Amniotic epithelial cell (primary cell): ENCODE data around the gene CLDN15.
A peak's percentile ranks its signal among the peaks of the same experiment; 100 is the strongest.
"Not testable (repeated sequence)": the region's sequence is repeated elsewhere in the genome, so short reads cannot be mapped to it uniquely, and the experiment has no call there.

ENCODE experiments used
- DNase-seq: peaks from one replicate; pipeline ENCODE4 v3.0.0-alpha.2; 2010; ENCODE audit warnings: low read depth

Gene CLDN15

GRCh38 chr7:101222275-101222830 is 15.2 kb downstream of the CLDN15 start:
- DNase-seq, result no peak

GRCh38 chr7:101220295-101220694 is 17.3 kb downstream of the CLDN15 start:
- no peak for DNase-seq

GRCh38 chr7:101218236-101219125 is 19.1 kb downstream of the CLDN15 start:
- DNase-seq, result no peak

DNA sequence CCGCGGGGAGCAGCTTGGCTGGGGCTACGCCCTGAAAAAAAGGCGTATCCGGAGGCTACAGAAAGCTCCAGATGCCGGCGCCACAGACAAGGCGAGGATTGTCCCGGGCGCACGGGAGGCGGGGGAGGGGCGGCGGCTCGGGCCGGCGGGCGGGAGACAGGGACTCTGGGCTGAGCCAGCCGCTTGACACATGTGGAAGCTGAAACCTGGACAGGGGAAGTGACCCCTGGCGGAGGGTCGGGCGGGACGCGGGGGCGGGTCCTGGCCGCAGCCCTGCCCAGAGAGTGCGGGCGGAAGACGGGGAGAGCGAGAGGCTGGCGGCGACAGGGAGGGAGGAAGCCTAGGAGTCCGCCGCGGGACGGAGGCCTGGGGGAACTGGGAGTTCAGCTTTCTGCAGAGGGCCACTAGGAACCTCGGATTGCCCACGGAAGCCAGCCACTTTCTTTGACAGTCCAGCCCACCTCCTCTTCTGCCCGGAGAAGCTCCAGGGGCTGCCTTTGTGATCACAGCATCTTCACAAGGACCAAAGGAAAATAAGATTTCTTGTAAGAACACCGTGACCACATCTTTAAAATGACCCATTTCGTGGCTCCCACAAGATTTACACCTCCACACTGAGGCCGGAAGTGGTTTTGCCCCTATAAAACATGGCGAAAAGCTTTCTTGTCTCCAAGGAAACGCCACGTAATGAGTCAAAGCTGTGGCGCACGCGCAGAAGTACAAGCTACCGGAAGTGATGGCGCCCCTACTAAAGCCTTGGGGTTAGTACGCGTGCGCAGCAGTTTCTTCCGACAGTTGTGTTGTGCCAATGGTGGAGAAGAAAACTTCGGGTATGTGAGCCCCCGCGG is 20.0 kb downstream of the CLDN15 start, which contains the start of the genes PLOD3 and ZNHIT1:
Gene PLOD3, minus strand, starts transcription at position 194 of the 848 bp plus-strand sequence. CDS start 307 bp downstream, outside the sequence.
Gene ZNHIT1, plus strand, starts transcription at position 778 of the 848 bp plus-strand sequence. Its CDS starts 31 bp downstream, at position 809.
- peak; percentile 94 for DNase-seq

DNA sequence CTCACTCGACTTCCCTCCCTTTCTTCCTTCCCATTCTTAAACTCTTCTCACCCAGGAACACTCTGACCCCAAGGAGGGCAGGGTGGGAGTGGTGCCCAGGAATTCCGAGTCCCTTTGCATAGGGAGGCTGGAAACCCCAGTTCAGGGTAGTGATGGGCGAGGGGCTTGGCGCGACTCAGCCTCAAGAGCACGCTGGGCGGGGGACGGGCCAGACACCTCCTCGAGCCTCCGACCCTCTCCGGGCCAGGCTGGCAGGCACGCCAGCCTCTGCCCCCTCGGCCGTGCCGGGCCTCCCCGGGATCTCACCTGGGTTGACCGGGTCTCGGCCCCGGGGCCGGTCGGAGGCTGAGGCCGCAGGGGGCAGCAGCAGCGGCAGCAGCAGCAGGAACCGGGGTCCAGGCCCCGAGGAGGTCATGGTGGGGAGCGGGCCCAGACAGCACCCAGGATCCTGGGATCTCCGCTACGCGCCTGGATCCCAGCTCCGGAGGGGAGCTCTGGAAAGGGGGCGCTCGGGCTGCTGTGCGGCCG is 20.7 kb downstream of the CLDN15 start:
- no peak for DNase-seq

GRCh38 chr7:101216001-101216859 is 21.4 kb downstream of the CLDN15 start:
- DNase-seq, result no peak

DNA sequence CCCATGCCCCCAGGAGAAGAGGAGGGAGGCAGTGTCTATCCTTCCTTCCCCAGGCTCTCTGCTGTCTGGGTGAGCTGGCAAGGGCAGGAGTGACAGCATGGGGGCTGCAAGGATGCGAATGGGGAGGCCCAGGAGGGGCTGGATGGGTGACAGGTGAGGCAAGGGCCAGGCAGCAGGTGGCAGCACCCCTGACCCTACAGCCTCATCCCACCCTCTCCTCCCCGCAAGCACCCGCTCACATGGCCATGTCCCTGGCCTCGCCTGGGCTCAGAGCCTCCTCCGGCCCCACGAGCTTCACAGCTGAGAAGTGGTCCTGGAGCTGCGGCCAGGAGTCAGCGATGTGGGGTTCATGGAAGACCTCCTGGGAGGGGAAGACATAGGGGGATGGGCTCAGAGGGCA is 25.6 kb downstream of the CLDN15 start:
- no peak for DNase-seq

GRCh38 chr7:101211501-101211900 is 26.1 kb downstream of the CLDN15 start:
- no peak for DNase-seq

DNA sequence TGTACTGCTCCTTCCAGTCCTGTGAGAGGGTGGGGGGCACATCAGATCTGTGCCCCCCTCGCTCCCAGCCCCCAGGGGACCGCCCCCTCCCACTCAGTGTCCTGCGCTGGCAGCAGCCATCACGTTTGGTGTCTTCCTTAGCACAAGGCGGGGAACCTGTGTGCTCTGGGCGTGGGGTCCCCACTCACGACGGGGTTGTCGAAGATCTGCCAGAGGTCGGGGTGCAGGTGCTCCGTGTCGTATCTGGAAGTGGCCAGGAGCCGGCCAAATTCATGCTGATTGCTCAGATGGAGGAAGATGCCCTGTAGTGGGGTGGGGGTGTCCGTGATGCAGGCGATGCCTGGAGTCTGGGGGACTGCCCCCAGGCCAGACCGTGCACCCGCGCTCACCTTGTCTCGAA is 27.5 kb downstream of the CLDN15 start:
- DNase-seq, result no peak

- no peak for DNase-seq
Measured at GRCh38 chr7:101208794-101209193, 28.8 kb downstream of the CLDN15 start.

DNA sequence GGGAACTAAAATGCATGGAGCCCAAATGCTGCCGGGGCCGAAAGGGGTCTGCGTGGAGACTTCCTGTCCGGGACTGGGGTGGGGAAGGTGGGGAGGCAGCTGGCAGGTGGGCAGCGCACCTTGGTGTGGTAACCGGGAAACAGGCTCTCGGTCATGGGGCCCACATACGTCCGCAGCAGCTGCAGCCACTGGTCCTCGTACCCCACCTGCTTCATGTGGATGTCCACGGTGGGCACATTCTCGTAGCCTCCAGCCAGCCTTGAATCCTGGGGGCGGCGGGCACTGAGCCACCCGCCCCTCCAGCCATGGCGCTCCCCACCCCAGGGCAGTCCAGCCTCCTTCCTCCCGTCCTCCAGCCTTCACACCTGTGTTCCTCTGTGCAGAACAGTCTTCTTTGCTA is 30.1 kb downstream of the CLDN15 start:
- DNase-seq, result no peak

GRCh38 chr7:101206665-101207042 is 30.9 kb downstream of the CLDN15 start:
- no peak for DNase-seq

DNA sequence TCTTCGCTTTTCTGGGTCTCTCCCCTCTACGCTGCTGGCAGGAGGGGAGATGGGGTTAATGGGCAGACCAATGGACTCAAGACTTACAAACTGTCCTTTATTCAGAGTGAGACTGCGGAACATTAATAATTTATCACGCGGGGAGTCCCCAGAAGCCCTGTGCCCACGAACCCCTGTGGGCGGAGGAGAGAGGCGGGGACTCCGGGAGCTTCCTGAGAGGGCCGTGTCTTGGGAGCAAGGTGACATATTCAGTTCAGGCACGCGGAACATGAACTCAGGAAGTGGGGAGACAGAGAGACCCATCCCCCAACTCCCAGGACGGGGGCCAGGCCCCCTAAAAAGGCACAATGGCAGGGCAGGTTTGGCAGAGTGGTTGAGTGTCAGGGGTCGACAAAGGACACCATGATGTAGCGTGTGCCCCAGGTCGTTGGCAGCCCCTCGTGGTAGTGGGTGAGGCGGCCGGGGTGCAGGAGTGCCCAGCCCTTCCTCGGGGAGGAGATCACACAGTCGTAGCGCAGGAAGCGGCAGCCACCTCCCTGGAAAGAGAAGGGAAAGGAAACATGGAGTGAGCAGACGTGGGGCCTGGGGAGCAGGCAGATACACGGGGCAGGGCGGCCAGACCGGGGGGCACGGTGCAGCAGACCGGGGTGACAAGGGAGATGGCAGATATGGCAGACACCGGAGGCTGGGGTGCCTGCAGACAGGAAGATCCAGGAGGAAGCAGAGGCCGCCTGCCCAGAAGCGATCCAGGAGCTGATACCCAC is 31.5 kb downstream of the CLDN15 start:
- no peak for DNase-seq

GRCh38 chr7:101203740-101204738 is 33.6 kb downstream of the CLDN15 start:
- DNase-seq, result not testable (repeated sequence)

GRCh38 chr7:101202603-101202918 is 35.0 kb downstream of the CLDN15 start:
- DNase-seq, result no peak

DNA sequence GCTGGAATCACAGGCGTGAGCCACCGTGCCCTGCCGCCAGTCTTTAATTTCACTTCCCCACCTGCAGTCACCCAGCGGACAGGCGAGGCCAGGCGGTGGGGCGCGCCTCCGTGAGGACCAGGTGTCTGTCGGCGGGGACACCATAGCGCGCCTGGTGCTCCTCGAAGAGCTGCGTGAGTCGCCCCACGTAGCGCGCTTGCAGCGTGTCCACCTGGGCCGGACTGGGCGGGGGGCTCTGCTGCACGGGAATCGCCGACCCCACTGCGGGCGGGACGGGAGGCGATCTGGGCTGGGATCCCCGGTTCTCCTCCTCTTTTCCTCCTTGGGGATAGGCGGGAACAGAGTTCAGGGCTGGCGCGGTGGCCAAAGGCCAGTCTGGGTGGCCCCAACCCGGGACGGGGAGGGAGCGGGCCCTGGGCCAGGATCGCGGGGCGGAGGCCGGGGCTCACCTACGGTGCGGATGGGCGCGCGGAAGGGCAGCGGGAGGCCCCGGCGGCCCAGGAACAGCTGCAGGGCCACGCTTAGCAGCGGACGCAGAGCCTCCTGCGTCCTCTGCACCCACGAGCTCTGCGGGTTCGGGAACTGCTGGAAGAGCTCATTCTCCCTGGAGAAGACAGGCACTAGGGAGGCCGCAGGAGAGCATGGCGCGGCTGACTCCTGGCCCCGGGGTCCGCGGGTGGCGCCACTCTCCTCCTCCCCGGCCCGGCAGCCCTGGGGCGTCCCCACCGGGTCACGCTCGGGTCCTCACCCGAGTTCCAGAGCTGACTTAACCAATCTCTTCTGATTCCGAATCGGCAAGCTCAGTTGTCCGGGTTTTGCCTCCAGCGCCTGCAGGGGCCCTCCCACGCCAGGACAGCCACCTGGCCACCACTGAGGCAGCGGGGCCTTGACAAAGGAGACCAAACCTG is 35.7 kb downstream of the CLDN15 start:
- DNase-seq, result no peak

- DNase-seq, result no peak
Measured at GRCh38 chr7:101200862-101201599, 36.6 kb downstream of the CLDN15 start, which contains the start of gene MOGAT3. Gene MOGAT3 (minus strand): TSS chr7:101201036. CDS start chr7:101200854, 182 bp downstream.

- no peak for DNase-seq
Measured at GRCh38 chr7:101200504-101200861, 37.1 kb downstream of the CLDN15 start.
